ENCODE data around the gene RABEP2. TPM values are rescaled to one million over a fixed set of nuclear protein-coding genes. Genes with fewer than 3 reads are reported as not detected.

The RABEP2 gene
- total RNA-seq, 1 donor from 2014 or later, result 18.8 TPM

DNA sequence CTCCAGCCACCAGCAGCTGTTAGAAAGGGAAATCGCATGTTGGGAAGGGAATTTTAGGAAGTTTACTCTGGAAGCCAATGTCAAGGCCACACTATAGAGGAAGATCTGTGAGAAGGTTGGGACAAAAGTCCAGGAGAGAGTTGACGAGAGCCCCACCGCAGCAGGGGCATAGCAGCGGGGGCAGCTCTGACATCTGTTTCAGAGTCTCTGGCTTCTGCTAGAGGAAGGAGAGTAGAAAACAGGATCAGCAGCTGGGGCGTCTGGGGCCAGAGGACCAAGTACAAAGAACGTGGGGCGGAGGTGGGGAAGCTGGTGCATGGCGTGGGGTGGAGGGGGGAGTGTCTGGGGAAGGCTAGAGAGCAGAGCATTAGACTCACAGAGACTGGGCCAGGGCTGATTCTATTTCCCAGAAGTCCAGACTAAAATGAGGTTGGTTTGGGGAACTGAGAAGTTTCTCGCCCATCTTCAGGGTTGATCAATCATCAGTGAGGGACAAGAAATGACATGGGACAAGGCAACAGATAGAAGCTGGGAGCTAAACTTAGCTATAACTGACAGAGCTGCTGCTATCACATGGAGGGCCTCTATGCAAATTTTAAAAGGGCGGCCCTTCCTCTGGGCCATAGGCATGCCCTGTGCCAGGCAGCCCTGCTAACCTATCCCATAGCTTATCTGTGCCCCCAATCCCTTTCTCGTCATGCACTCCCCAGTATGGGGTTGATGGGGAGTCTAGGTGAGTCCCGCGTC is 1.2 kb downstream of the RABEP2 start:
- ATAC-seq, result peak in 1 of 2 donors; percentile 0
- TF ChIP-seq, protein P1, sequence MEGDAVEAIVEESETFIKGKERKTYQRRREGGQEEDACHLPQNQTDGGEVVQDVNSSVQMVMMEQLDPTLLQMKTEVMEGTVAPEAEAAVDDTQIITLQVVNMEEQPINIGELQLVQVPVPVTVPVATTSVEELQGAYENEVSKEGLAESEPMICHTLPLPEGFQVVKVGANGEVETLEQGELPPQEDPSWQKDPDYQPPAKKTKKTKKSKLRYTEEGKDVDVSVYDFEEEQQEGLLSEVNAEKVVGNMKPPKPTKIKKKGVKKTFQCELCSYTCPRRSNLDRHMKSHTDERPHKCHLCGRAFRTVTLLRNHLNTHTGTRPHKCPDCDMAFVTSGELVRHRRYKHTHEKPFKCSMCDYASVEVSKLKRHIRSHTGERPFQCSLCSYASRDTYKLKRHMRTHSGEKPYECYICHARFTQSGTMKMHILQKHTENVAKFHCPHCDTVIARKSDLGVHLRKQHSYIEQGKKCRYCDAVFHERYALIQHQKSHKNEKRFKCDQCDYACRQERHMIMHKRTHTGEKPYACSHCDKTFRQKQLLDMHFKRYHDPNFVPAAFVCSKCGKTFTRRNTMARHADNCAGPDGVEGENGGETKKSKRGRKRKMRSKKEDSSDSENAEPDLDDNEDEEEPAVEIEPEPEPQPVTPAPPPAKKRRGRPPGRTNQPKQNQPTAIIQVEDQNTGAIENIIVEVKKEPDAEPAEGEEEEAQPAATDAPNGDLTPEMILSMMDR (IDR thresholded peaks at IDR 0.05), result no peak
- H3K27me3 ChIP-seq (ENCODE audit: low read depth), result no peaks in the 10 kb centered on the region
- intact Hi-C loops (cut with DNase I), result no loop called here
- H3K4me1 ChIP-seq, result peaks cover 12% of the 10 kb centered on the region
- H3K36me3 ChIP-seq, result peaks cover 13% of the 10 kb centered on the region
- peak overlapping the region; percentile 85 for H3K4me3 ChIP-seq
- no peak for DNase-seq
- H3K27ac ChIP-seq, result peak overlapping the region; percentile 99
- no peaks in the 10 kb centered on the region for H3K9me3 ChIP-seq

DNA sequence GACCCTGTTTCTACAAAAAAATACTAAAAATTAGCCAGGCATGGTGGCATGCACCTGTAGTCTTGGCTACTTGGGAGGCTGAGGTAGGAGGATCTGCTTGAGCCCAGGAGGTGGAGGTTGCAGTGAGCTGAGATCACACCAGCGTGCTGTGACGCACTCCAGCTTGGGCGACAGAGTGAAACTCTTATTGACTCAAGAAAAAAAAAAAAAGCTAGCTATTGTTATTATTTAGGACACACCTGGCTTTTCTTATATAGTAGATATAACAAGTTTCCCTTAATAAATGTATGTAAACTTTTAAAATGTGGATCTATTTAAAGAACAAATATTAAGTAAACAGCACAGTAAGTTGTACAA is 1.8 kb downstream of the RABEP2 start:
- Histone ChIP-seq H3K36me3 (peaks cover 19% of the 10 kb centered on the region), H3K9me3 (no peaks in the 10 kb centered on the region), H3K4me1 (peaks cover 12% of the 10 kb centered on the region), H3K27ac (no peak overlapping the region), H3K4me3 (no peak overlapping the region), H3K27me3 (ENCODE audit: low read depth) (no peaks in the 10 kb centered on the region)
- TF ChIP-seq, protein P1 (IDR thresholded peaks at IDR 0.05), result no peak
- intact Hi-C loops (cut with DNase I), result no loop called here
- no peak for DNase-seq
- ATAC-seq, result no peak

DNA sequence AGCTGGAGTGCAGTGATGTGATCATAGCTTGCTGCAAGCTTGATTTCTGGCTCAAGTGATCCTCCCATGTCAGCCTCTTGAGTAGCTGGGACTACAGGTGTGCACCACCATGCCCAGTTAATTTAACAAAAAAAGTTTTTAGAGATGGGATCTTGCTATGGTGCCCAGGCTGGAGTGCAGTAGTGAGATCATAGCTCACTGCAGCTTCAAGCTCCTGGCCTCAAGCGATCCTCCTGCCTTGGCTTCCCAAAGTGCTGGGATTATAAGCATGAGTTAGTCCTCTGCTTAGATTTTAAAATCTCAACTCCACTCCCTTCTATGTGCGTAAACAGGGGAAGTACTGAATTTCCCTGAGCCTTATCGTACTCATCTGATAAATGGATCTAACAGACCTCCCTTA is 6.3 kb downstream of the RABEP2 start:
- Histone ChIP-seq H3K36me3 (peaks cover 60% of the 10 kb centered on the region), H3K27me3 (ENCODE audit: low read depth) (no peaks in the 10 kb centered on the region), H3K4me3 (no peak overlapping the region), H3K4me1 (peaks cover 3% of the 10 kb centered on the region), H3K27ac (no peak overlapping the region), H3K9me3 (no peaks in the 10 kb centered on the region)
- DNase-seq (no peak), ATAC-seq (no peak)
- intact Hi-C loops (cut with DNase I), result no loop called here
- TF ChIP-seq, protein P1 (IDR thresholded peaks at IDR 0.05), result no peak

DNA sequence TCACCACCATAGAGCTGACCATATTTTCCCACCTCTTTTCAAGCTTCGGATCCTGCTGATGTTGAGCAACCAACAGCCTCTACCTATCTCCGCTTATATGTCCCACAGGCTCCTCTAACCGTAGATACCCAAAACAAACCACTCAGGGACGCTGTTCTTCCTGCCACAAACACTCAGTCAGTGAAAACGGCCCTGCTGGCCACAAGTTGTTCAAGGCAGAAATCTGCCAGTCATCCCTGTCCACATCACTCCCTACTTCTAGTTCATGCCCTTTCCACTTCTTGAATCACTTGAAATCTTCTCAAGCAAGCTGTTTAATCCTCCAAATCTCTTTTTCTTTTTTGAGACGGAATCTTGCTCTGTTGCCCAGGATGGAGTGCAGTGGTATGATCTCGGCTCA is 7.9 kb downstream of the RABEP2 start:
- TF ChIP-seq, protein P1 (IDR thresholded peaks at IDR 0.05), result no peak
- intact Hi-C loops (cut with DNase I), result no loop called here
- H3K36me3 ChIP-seq, result peaks cover 74% of the 10 kb centered on the region

DNA sequence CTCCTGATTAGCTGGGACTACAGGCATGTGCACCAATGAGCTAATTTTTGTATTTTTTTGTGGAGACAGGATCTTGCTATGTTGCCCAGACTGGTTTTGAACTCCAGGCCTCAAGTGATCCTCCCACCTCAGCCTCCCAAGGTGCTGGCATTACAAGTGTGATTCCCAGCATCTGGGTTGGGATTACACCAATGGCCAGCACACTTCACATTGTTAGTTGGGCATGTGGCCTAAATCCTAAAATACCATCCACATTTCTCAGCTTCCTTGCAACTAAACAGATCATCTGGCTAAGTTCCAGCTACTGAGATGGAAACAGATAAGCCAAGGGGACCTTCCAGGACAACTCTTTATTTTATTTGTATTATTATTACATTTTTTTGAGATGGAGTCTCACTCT is 9.9 kb downstream of the RABEP2 start:
- H3K4me3 ChIP-seq, result no peak overlapping the region
- ATAC-seq (no peak), DNase-seq (no peak)
- peaks cover 86% of the 10 kb centered on the region for H3K36me3 ChIP-seq
- H3K9me3 ChIP-seq, result no peaks in the 10 kb centered on the region
- H3K27ac ChIP-seq, result no peak overlapping the region
- H3K4me1 ChIP-seq, result no peaks in the 10 kb centered on the region
- intact Hi-C loops (cut with DNase I), result no loop called here
- TF ChIP-seq, protein P1 (IDR thresholded peaks at IDR 0.05), result no peak
- no peaks in the 10 kb centered on the region for H3K27me3 ChIP-seq (ENCODE audit: low read depth)

More for the DNA sequence above, 7.9 kb downstream of the RABEP2 start:
- no peaks in the 10 kb centered on the region for H3K9me3 ChIP-seq
- no peak for ATAC-seq
- H3K27ac ChIP-seq, result no peak overlapping the region
- no peaks in the 10 kb centered on the region for H3K27me3 ChIP-seq (ENCODE audit: low read depth)
- no peak for DNase-seq
- no peak overlapping the region for H3K4me3 ChIP-seq
- H3K4me1 ChIP-seq, result no peaks in the 10 kb centered on the region
